C1 segment of cervical spinal cord (tissue), 14 donors: Measurements from ENCODE around the gene TLR7.

Source experiments
- DNase-seq, 14 donors: peaks; one replicate each; lab custom pipeline; 2025; lab: John Stamatoyannopoulos, UW

TLR7 gene

DNA sequence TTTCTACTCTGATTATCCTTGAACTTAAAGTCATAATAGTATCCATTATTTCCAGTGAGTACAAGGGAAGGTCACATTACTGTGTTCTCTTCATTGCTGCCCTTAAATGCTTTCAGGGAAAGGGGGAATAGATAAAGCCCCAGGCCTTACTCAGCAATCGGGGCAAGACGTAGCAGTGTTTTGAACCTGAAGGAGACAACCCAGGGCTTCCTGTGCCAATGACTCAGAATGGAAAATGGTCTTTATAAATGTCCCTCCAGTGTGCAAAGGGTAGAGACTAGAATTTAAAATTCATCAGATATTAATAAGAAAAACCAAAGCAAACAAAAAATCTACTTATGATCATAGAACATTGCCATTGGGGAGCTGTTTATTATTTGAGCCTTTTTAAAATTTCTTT, 63.3 kb downstream of the TLR7 start:
- no peak for DNase-seq

DNA sequence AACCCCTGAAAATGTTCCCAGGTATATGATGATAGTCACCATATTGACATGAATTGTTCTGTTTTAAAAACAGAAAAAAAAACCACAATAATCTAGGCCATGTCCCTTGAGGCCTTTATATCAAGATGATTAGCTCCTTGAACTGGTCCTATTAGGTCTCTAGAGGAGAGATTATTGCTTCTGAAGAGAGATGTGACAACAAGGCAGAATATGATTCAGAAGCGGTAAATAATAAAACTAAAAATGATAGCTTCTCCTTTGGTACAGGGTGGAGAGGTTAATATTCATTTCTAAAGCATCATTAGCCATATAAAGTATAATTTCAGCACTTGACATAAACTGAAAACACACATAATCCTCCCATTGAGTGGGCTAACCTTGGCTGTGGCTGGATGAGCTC, 65.4 kb downstream of the TLR7 start:
- no peak for DNase-seq

DNA sequence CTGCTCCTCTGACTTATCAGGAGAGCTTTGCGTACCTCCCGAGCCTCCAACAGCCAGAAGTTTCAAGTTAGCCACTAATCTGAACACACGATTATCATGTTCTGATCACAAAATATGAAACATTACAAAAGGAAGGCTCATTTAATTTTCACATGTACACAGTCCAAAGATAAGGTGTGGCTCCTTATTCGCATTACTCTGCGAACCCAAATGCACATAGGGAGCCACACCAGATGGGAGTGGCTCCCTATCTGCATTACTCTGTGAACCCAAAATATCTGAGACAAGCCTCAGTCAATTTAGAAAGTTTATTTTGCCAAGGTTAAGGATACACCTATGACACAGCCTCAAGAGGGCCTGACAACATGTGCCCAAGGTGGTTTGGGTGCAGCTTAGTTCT, 68.0 kb downstream of the TLR7 start:
- DNase-seq, result no peak

DNA sequence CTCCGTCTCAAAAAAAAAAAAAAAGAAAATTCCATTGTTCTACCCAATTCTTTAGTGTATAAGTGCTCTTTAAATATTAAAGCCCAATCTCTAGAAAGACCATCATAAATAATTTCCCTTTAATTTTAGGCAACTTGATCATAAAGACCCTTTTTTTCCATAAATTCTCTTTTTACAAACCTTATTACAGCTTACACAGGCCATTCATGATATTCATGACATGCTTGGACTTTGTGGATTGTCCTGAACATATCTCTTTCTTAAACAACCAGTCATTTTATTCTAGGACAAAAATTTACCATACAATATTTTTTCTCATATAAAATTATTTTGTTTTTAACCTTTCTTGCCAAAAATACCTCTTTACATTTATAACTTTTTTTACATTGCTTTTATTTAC, 70.1 kb downstream of the TLR7 start:
- DNase-seq, result no peak
